NCI-H128 (cell line): ENCODE data around the gene KCP.

ENCODE experiments used
- DNase-seq: peaks from one replicate; lab custom pipeline; 2025; ENCODE audit not compliant: unreplicated experiment; lab: John Stamatoyannopoulos, UW

KCP gene

GRCh38 chr7:128830231-128831177, 80.0 kb downstream of the KCP start, which contains the start of gene FLNC:
Gene FLNC, plus strand, starts transcription at chr7:128830406. Its CDS starts 232 bp downstream, at chr7:128830638.
- no peak for DNase-seq

- no peak for DNase-seq
Observed at GRCh38 chr7:128829391-128830166, 80.9 kb downstream of the KCP start.

- no peak for DNase-seq
Observed at GRCh38 chr7:128827971-128828711, 82.4 kb downstream of the KCP start.

GRCh38 chr7:128827248-128827958, 83.1 kb downstream of the KCP start:
- DNase-seq, result no peak

GRCh38 chr7:128826916-128827247, 83.6 kb downstream of the KCP start:
- DNase-seq, result no peak
